HepG2 (cell line): Measurements from ENCODE around the gene FAM156B. TPM values are rescaled to one million over a fixed set of nuclear protein-coding genes. Genes with fewer than 3 reads are reported as not detected.

Experiments
- ATAC-seq: fragments of 200-7000 bp; cut with Tn5 transposase; 3 replicates; pipeline ENCODE4 v1.9.1; 2020; ENCODE audit warnings: mild to moderate bottlenecking, moderate library complexity
- BruUV-seq: library from RNA; stranded (reverse); fragments of 400-500 nt; replicated peaks from 2 replicates; lab custom pipeline; 2021; lab: Mats Ljungman, UMichigan
- CTCF ChIA-PET: fragments of 300-600 bp; formaldehyde crosslinking; extraction: SDS; loops from one replicate; lab custom pipeline; 2021; ENCODE audit warnings: low total read pairs, inconsistent platforms, low intra/inter-chr PET ratio; lab: Yijun Ruan, JAX
- POLR2A ChIA-PET: fragments of 350-600 bp; sonication (Branson Sonifier 250); formaldehyde crosslinking; loops from one replicate; lab custom pipeline; 2020; ENCODE audit warnings: antibody characterized with exemption, inconsistent platforms; lab: Yijun Ruan, JAX
- DNase-seq: peaks from one replicate; pipeline ENCODE4 v3.0.0-alpha.2; 2015; ENCODE audit warnings: low spot score
- FAIRE-seq: peaks from 3 replicates; lab custom pipeline; 2011; peaks lifted over from hg19 to GRCh38; lab: Jason Lieb, UNC
- H2AFZ ChIP-seq: one replicate; pipeline ENCODE4 v1.6.1; 2011; ENCODE audit warnings: low read length, inconsistent platforms
- H3K27ac ChIP-seq: fragments of 300-600 bp; 3 replicates; pipeline ENCODE4 v1.8.0; 2011; ENCODE audit warnings: mixed run types, mild to moderate bottlenecking, mixed read lengths, low read length, inconsistent platforms; ENCODE audit not compliant: insufficient read depth; ENCODE audit errors: extremely low read length
- H3K27me3 ChIP-seq, 2 experiments: fragments of 200-600 bp in 1 of 2; 2 replicates in 1 of 2; 3 replicates in 1 of 2; pipeline versions ENCODE4 v1.6.0 to v1.8.0; 2011; ENCODE audit warnings: low read length in 2 of 2, mild to moderate bottlenecking in 2 of 2, moderate library complexity in 2 of 2, inconsistent platforms in 1 of 2; ENCODE audit not compliant: insufficient read depth in 2 of 2, control insufficient read depth in 1 of 2
- H3K36me3 ChIP-seq, 2 experiments: fragments of 200-600 bp in 1 of 2; replicated peaks in 1 of 2; 2 replicates in 1 of 2; 3 replicates in 1 of 2; pipeline versions ENCODE4 v1.5.1 to v1.8.0; 2011; ENCODE audit warnings: low read length in 2 of 2, inconsistent platforms in 1 of 2; ENCODE audit not compliant: insufficient read depth in 2 of 2, control insufficient read depth in 1 of 2
- H3K4me1 ChIP-seq: 2 replicates; pipeline ENCODE4 v1.5.1; 2012; ENCODE audit warnings: low read length, inconsistent platforms; ENCODE audit not compliant: insufficient read depth
- H3K4me2 ChIP-seq: 2 replicates; pipeline ENCODE4 v1.6.0; 2011; ENCODE audit warnings: low read depth, low read length, inconsistent platforms
- H3K4me3 ChIP-seq, 3 experiments: fragments of 200-600 bp in 1 of 3; sonication (generic), shearing (Covaris generic) in 1 of 3; replicated peaks in 1 of 3; 2 replicates each; pipeline ENCODE4 v1.5.1; 2011 to 2016; ENCODE audit warnings: low read length in 3 of 3, inconsistent platforms in 2 of 3, low read depth in 2 of 3, mild to moderate bottlenecking in 2 of 3, control low read depth in 1 of 3, mixed read lengths in 1 of 3; ENCODE audit not compliant: insufficient read depth in 1 of 3
- H3K79me2 ChIP-seq: one replicate; pipeline ENCODE4 v1.6.1; 2011; ENCODE audit warnings: low read length, inconsistent platforms; ENCODE audit not compliant: insufficient read depth
- H3K9ac ChIP-seq: 2 replicates; pipeline ENCODE4 v1.6.0; 2011; ENCODE audit warnings: mild to moderate bottlenecking, low read depth, low read length, inconsistent platforms; ENCODE audit not compliant: insufficient read depth
- H3K9me3 ChIP-seq: 2 replicates; pipeline ENCODE4 v1.5.1; 2012; ENCODE audit warnings: mild to moderate bottlenecking, low read length
- H4K20me1 ChIP-seq: 2 replicates; pipeline ENCODE4 v1.6.0; 2011; ENCODE audit warnings: inconsistent platforms, mild to moderate bottlenecking, low read length, moderate library complexity; ENCODE audit not compliant: insufficient read depth
- BCL6 ChIP-seq: IDR thresholded peaks from 2 replicates; pipeline ENCODE4 v1.6.1; 2016; ENCODE audit warnings: missing genetic modification reagents, missing compliant biosample characterization
- ZNF121 ChIP-seq: sonication (generic); formaldehyde crosslinking; IDR thresholded peaks from 2 replicates; pipeline ENCODE4 v1.5.0; 2020; ENCODE audit warnings: mild to moderate bottlenecking, missing genetic modification reagents
- WGBS: methylation state at CpG from one replicate; pipeline ENCODE4 v1.1.6; 2017; ENCODE audit warnings: low lambda C conversion rate; 5-methylcytosine and 5-hydroxymethylcytosine counted together
- in situ Hi-C: cut with HindIII; loops from 2 replicates; pipeline ENCODE4 v1.10.0; 2017; ENCODE audit warnings: low pct_unique_long_range_greater_than_20kb; ENCODE audit not compliant: extremely low pct_ligation_motif_present
- intact Hi-C: fragments of 100-400 bp; cut with micrococcal nuclease; formaldehyde crosslinking; loops from one replicate; pipeline ENCODE4 v1.10.0; 2022; ENCODE audit not compliant: unreplicated experiment
- polyA plus RNA-seq, 8 experiments: library from polyadenylated mRNA; depleted of rRNA in 3 of 8; stranded (reverse) in 7 of 8; unstranded in 1 of 8; fragments of >200 nt; fragmentation: Illumina TruSeq in 4 of 8; extraction: Trizol in 4 of 8; gene quantifications; 2 replicates each; pipeline versions ENCODE4 v1.2.1 to v1.2.3, GENCODE V29; 2011 to 2016; ENCODE audit warnings: low read depth in 4 of 8, missing spikeins in 1 of 8, mixed read lengths in 1 of 8; ENCODE audit not compliant: insufficient read depth in 1 of 8
- total RNA-seq, 5 experiments: library from RNA; depleted of rRNA; stranded (reverse); fragments of >200 nt; fragmentation: Illumina TruSeq; extraction: Trizol; gene quantifications; 2 replicates each; pipeline ENCODE4 v1.2.3, GENCODE V29; 2016; ENCODE audit warnings: low read depth in 1 of 5
- TF ChIP-seq, protein P1 (sequence below): sonication (generic); formaldehyde crosslinking; IDR thresholded peaks from 2 replicates; pipeline ENCODE4 v1.5.0; 2020; ENCODE audit warnings: mild to moderate bottlenecking, missing genetic modification reagents
- TF ChIP-seq, protein P2 (sequence below): sonication (generic); formaldehyde crosslinking; IDR thresholded peaks from 2 replicates; pipeline ENCODE4 v1.8.1; 2023; ENCODE audit warnings: mild to moderate bottlenecking, inconsistent platforms, moderate library complexity, missing genetic modification reagents, borderline replicate concordance

FAM156B gene
- total and polyA plus RNA-seq, 2 of the 13 experiments (the other 11 are each of a cell fraction or from before 2014, with no cell fraction given), result 7.8 to 82.1 TPM

DNA sequence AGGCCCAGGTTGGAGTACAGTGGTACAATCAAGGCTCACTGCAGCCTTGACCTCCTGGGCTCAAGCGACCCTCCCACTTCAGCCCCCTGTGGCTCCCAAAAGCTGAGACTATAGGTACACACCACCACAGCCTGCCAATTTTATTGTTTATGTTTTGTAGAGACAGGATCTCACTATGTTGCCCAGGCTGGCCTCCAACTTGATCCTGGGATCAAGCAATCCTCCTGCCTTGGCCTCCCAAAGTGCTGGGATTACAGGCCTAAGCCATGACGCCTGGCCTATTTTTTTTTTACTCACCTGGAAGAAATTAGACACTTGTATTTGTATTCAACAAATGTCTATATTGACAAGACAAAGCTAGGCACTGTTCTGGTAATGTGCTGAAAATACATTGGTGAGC, 36.1 kb downstream of the FAM156B start:
- no TSS peak for BruUV-seq
- H3K36me3 ChIP-seq, result no peaks in the 10 kb centered on the region
- H3K4me3 ChIP-seq, result no peak overlapping the region
- TF ChIP-seq, protein P1, sequence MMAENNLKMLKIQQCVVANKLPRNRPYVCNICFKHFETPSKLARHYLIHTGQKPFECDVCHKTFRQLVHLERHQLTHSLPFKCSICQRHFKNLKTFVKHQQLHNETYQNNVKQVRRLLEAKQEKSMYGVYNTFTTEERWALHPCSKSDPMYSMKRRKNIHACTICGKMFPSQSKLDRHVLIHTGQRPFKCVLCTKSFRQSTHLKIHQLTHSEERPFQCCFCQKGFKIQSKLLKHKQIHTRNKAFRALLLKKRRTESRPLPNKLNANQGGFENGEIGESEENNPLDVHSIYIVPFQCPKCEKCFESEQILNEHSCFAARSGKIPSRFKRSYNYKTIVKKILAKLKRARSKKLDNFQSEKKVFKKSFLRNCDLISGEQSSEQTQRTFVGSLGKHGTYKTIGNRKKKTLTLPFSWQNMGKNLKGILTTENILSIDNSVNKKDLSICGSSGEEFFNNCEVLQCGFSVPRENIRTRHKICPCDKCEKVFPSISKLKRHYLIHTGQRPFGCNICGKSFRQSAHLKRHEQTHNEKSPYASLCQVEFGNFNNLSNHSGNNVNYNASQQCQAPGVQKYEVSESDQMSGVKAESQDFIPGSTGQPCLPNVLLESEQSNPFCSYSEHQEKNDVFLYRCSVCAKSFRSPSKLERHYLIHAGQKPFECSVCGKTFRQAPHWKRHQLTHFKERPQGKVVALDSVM (CRISPR knock-in tag), result peak; percentile 65
- TF ChIP-seq, protein P2, sequence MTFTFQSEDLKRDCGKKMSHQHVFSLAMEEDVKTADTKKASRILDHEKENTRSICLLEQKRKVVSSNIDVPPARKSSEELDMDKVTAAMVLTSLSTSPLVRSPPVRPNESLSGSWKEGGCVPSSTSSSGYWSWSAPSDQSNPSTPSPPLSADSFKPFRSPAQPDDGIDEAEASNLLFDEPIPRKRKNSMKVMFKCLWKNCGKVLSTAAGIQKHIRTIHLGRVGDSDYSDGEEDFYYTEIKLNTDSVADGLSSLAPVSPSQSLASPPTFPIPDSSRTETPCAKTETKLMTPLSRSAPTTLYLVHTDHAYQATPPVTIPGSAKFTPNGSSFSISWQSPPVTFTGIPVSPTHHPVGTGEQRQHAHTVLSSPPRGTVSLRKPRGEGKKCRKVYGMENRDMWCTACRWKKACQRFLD (CRISPR knock-in tag), result no peak
- TF ChIP-seq BCL6 (CRISPR knock-in tag) (no peak), ZNF121 (CRISPR knock-in tag) (peak; percentile 66; the same call in 1 of the 2 replicates)
- H3K79me2 ChIP-seq, result no peaks in the 10 kb centered on the region
- H4K20me1 ChIP-seq, result no peaks in the 10 kb centered on the region
- WGBS, result 75% methylated on average over 2 of the region's 2 CpGs
- H3K27me3 ChIP-seq, result no peaks in the 10 kb centered on the region
- intact Hi-C loops, result no loop called here
- H3K27ac ChIP-seq, result no peak overlapping the region
- H3K9ac ChIP-seq, result no peak overlapping the region
- H3K9me3 ChIP-seq, result no peaks in the 10 kb centered on the region
- CTCF ChIA-PET, result no interaction called here
- no peak for DNase-seq
- no peak overlapping the region for H3K4me2 ChIP-seq
- no peak for FAIRE-seq
- peaks cover 13% of the 10 kb centered on the region for H3K4me1 ChIP-seq
- no peak overlapping the region for H2AFZ ChIP-seq
- no peak for ATAC-seq
- in situ Hi-C loops, result no loop called here
- POLR2A ChIA-PET, result no interaction called here
